Adrenal gland (tissue), 12 donors: Measurements from ENCODE around the gene CCDC97. TPM values are rescaled to one million over a fixed set of nuclear protein-coding genes. Genes with fewer than 3 reads are reported as not detected.

Experiments
- DNase-seq, 7 donors: peaks; one replicate each; pipeline ENCODE4 v3.0.0-alpha.2; 2019 to 2020
- H3K27ac ChIP-seq, 5 donors: fragments of 200-600 bp; sonication (generic) in 4 of 5; 1 replicate in 3 of 5; 2 replicates in 2 of 5; pipeline versions ENCODE4 v1.5.1 to v1.8.0; 2016 to 2020; ENCODE audit warnings: mild to moderate bottlenecking in 1 of 5
- H3K27me3 ChIP-seq: fragments of 200-600 bp; 2 replicates; pipeline ENCODE4 v1.8.0; 2021
- H3K36me3 ChIP-seq, 2 donors: fragments of 200-600 bp; replicated peaks in 1 of 2; 1 replicate in 1 of 2; 2 replicates in 1 of 2; pipeline versions ENCODE4 v1.5.1 to v1.8.0; 2018 to 2022
- H3K4me1 ChIP-seq, 2 donors: fragments of 200-600 bp; replicated peaks in 1 of 2; 1 replicate in 1 of 2; 2 replicates in 1 of 2; pipeline versions ENCODE4 v1.5.1 to v1.8.0; 2018 to 2021
- H3K4me3 ChIP-seq, 4 donors: fragments of 200-600 bp; sonication (generic) in 3 of 4; one replicate each; pipeline ENCODE4 v1.5.1; 2016 to 2018
- H3K9me3 ChIP-seq, 3 donors: fragments of 200-600 bp; sonication (generic) in 1 of 3; replicated peaks in 1 of 3; 1 replicate in 2 of 3; 2 replicates in 1 of 3; pipeline versions ENCODE4 v1.5.1 to v1.8.0; 2016 to 2021
- POLR2A ChIP-seq, 2 donors: fragments of 450-650 bp; IDR thresholded peaks; one replicate each; pipeline ENCODE4 v1.6.1; 2017; ENCODE audit warnings: antibody characterized with exemption in 2 of 2, mild to moderate bottlenecking in 2 of 2, moderate library complexity in 1 of 2
- WGBS, 4 donors: extraction: QIAGEN DNeasy Blood & Tissue Kit in 2 of 4; methylation state at CpG; one replicate each; pipeline versions ENCODE4 v1.1.5 to v1.1.7; 2013 to 2017; 5-methylcytosine and 5-hydroxymethylcytosine counted together
- intact Hi-C, 2 donors: fragments of 100-400 bp; cut with DNase I; formaldehyde crosslinking; loops; one replicate each; pipeline versions ENCODE4 v1.14.1 to v1.15.0; 2022 to 2023
- polyA plus RNA-seq, 3 donors: library from polyadenylated mRNA; stranded (reverse); fragments of 200-250 nt in 2 of 3; fragments of 350-450 nt in 1 of 3; fragmentation: Illumina TruSeq in 1 of 3; extraction: RNeasy Lipid Tissue Mini Kit (QIAGEN cat#74804) in 1 of 3; gene quantifications; one replicate each; pipeline ENCODE4 v1.2.3, GENCODE V29; 2013 to 2014
- total RNA-seq, 9 donors: library from RNA; depleted of rRNA in 4 of 9; stranded (reverse); fragments of >200 nt in 4 of 9; fragments of 120-200 nt in 1 of 9; fragmentation: NEBNext Ultra II Directional in 1 of 9; extraction: Animal tissue kit (Norgen Biotek cat#: 25700) in 1 of 9; gene quantifications; one replicate each; pipeline versions ENCODE4 v1.1.0 to v1.2.4, GENCODE V29; 2013 to 2023
- TF ChIP-seq, protein P1 (sequence below), 6 experiments: fragments of 450-650 bp in 4 of 6; fragments of 200-600 bp in 2 of 6; sonication (generic) in 1 of 6; IDR thresholded peaks; 1 replicate in 5 of 6; 2 replicates in 1 of 6; pipeline versions ENCODE4 v1.5.1 to v1.8.0; 2016 to 2021; ENCODE audit warnings: antibody characterized with exemption in 6 of 6, mild to moderate bottlenecking in 2 of 6, moderate library complexity in 1 of 6
- donor health status: healthy with polysubstance abuse.
- donor health status: Bipolar disorder and iron deficiency.
- donor health status: DM: yes; HTN: yes; CAD: no.
- donor health status: DM: no; HTN: no; CAD: no.
- donor health status: DM: no; HTN: no; CAD: no.
- donor health status: DM: yes; HTN: yes; CAD: no.

CCDC97 gene
- total and polyA plus RNA-seq, 12 donors: 8.2 to 25.6 (median 16.4) TPM

DNA sequence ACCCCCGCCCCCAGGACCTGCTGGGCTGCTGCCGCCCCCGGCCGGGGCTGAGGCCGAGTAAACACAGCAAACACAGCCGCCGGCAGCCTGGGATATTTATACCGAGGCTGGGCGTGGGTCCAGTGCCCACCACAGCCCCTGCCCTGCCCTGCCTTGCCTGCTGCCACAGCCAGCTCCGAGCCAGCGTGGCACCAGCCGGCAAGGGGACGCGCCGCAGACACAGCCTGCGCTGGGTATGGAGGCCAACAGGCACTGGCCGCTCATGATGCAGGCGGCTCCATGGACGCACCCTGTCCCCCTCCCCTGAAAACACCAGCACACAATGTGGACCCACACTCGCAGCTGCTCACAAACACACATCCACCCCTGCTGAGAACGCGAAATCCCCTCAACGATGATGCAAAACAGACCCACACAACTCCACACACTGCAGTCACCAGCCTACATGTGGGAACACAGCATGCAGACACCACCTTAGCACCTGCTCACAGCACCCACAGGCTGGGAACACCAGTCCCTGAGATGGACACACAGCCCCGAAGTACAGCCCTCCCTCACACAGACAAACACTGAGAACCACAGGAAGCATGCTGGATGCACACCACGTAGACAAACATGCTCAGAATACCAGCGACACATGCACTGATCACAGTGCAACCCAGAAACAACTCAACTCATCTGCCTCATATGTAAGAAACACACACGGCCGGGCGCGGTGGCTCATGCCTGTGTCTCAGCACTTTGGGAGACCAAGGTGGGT is 16.2 kb downstream of the CCDC97 start:
- TF ChIP-seq, protein P1, sequence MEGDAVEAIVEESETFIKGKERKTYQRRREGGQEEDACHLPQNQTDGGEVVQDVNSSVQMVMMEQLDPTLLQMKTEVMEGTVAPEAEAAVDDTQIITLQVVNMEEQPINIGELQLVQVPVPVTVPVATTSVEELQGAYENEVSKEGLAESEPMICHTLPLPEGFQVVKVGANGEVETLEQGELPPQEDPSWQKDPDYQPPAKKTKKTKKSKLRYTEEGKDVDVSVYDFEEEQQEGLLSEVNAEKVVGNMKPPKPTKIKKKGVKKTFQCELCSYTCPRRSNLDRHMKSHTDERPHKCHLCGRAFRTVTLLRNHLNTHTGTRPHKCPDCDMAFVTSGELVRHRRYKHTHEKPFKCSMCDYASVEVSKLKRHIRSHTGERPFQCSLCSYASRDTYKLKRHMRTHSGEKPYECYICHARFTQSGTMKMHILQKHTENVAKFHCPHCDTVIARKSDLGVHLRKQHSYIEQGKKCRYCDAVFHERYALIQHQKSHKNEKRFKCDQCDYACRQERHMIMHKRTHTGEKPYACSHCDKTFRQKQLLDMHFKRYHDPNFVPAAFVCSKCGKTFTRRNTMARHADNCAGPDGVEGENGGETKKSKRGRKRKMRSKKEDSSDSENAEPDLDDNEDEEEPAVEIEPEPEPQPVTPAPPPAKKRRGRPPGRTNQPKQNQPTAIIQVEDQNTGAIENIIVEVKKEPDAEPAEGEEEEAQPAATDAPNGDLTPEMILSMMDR (IDR thresholded peaks at IDR 0.05): no peak
- peak in 1 of 2 donors; percentile 11 for TF ChIP-seq POLR2A (IDR thresholded peaks at IDR 0.05)
- WGBS, 4 donors: 24 to 65% (median 31%) methylated on average over 5 to 30 of the region's 30 CpGs
- H3K4me1 ChIP-seq: peaks cover 33 to 66% of the 10 kb centered on the region in 2 donors
- intact Hi-C loops: no loop called here
- no peaks in the 10 kb centered on the region for H3K27me3 ChIP-seq
- no peaks in the 10 kb centered on the region for H3K9me3 ChIP-seq
- peak overlapping the region in 1 of 4 donors; percentile 37 for H3K4me3 ChIP-seq
- peak overlapping the region in 4 of 5 donors; percentile 79 to 91 (median 87) for H3K27ac ChIP-seq
- peak in 1 of 7 donors; percentile 68 for DNase-seq
- H3K36me3 ChIP-seq: peaks cover 0 to 16% of the 10 kb centered on the region in 2 donors

DNA sequence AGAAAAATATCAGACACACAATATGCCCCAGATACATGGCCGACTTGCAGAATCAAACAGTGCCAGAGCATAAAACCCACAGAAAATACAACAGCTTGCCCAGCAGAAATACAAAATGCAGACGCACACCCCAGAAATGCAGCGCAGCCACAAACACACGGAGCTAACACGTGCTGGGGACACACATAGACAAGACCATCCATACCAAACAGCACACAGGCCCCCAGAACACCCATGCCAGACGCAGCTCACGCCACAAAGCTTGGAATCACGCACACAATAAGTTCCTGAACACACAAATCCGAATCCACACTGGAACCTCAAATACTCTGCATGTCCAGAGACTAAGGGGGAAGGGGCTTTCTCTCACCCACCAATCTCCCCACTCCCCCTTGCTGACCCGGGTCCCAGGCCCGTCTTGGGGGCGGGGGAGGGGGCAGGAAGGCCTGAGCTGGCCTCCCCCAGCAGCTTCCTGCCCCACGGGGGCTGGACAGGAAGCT is 17.2 kb downstream of the CCDC97 start:
- peaks cover 0 to 22% of the 10 kb centered on the region in 2 donors for H3K36me3 ChIP-seq
- peak overlapping the region; percentile 2 to 91 (median 31) for H3K27ac ChIP-seq
- 20 to 53% (median 39%) methylated on average over 6 to 13 of the region's 13 CpGs for WGBS, 4 donors
- no peaks in the 10 kb centered on the region for H3K27me3 ChIP-seq
- peak overlapping the region in 1 of 4 donors; percentile 25 for H3K4me3 ChIP-seq
- DNase-seq: no peak
- peaks cover 26 to 56% of the 10 kb centered on the region in 2 donors for H3K4me1 ChIP-seq
- TF ChIP-seq, protein P1 (IDR thresholded peaks at IDR 0.05): no peak
- TF ChIP-seq POLR2A (IDR thresholded peaks at IDR 0.05): no peak
- H3K9me3 ChIP-seq: no peaks in the 10 kb centered on the region
- intact Hi-C loops: no loop called here

- peaks cover 0 to 25% of the 10 kb centered on the region in 2 donors for H3K36me3 ChIP-seq
- no peaks in the 10 kb centered on the region for H3K9me3 ChIP-seq
- H3K4me1 ChIP-seq: peaks cover 22 to 51% of the 10 kb centered on the region in 2 donors
- DNase-seq: peak; percentile 51 to 83 (median 62)
- 26 to 60% (median 34%) methylated on average over 10 to 33 of the region's 33 CpGs for WGBS, 4 donors
- peak overlapping the region; percentile 2 to 91 (median 39) for H3K27ac ChIP-seq
- H3K4me3 ChIP-seq: peak overlapping the region in 1 of 4 donors; percentile 25
- no peaks in the 10 kb centered on the region for H3K27me3 ChIP-seq
- intact Hi-C loops: no loop called here
- TF ChIP-seq, protein P1 (IDR thresholded peaks at IDR 0.05): no peak
- TF ChIP-seq POLR2A (IDR thresholded peaks at IDR 0.05): no peak
Measured at GRCh38 chr19:41327576-41328156, 17.7 kb downstream of the CCDC97 start.

- TF ChIP-seq POLR2A (IDR thresholded peaks at IDR 0.05): no peak
- TF ChIP-seq, protein P1 (IDR thresholded peaks at IDR 0.05): no peak
- peak overlapping the region in 4 of 5 donors; percentile 31 to 91 (median 64) for H3K27ac ChIP-seq
- H3K27me3 ChIP-seq: no peaks in the 10 kb centered on the region
- no peaks in the 10 kb centered on the region for H3K9me3 ChIP-seq
- no peak overlapping the region for H3K4me3 ChIP-seq
- intact Hi-C loops: no loop called here
- peaks cover 22 to 44% of the 10 kb centered on the region in 2 donors for H3K4me1 ChIP-seq
- peak in 3 of 7 donors; percentile 22 to 65 (median 33) for DNase-seq
- H3K36me3 ChIP-seq: peaks cover 0 to 28% of the 10 kb centered on the region in 2 donors
- WGBS, 4 donors: 60 to 70% (median 65%) methylated on average over 15 to 22 of the region's 22 CpGs
Measured at GRCh38 chr19:41328157-41328841, 18.3 kb downstream of the CCDC97 start.
